ENCODE data around the gene LINC00632.

Gene LINC00632

GRCh38 chrX:140765043-140765784, 55.7 kb downstream of the LINC00632 start:
- DNase-seq: no peak

- peak; percentile 68 for DNase-seq
Measured at GRCh38 chrX:140766024-140766611, 56.6 kb downstream of the LINC00632 start.

- no peak for DNase-seq
Measured at GRCh38 chrX:140767646-140768045, 58.1 kb downstream of the LINC00632 start.

GRCh38 chrX:140775211-140775610, 65.7 kb downstream of the LINC00632 start:
- DNase-seq: no peak

- no peak for DNase-seq
Measured at GRCh38 chrX:140776320-140776719, 66.8 kb downstream of the LINC00632 start.

- DNase-seq: no peak
Measured at GRCh38 chrX:140794642-140795041, 85.1 kb downstream of the LINC00632 start.

- DNase-seq: no peak
Measured at GRCh38 chrX:140799216-140799615, 89.7 kb downstream of the LINC00632 start.

GRCh38 chrX:140804292-140804691, 94.7 kb downstream of the LINC00632 start:
- no peak for DNase-seq

- DNase-seq: peak; percentile 13
Measured at GRCh38 chrX:140815868-140816267, 106.3 kb downstream of the LINC00632 start.

- peak; percentile 44 for DNase-seq
Measured at GRCh38 chrX:140817943-140818342, 108.4 kb downstream of the LINC00632 start.

- DNase-seq: no peak
Measured at GRCh38 chrX:140821280-140821679, 111.7 kb downstream of the LINC00632 start.

- DNase-seq: no peak
Measured at GRCh38 chrX:140822184-140822583, 112.6 kb downstream of the LINC00632 start.

- no peak for DNase-seq
Measured at GRCh38 chrX:140822861-140823260, 113.3 kb downstream of the LINC00632 start.

- no peak for DNase-seq
Measured at GRCh38 chrX:140836874-140837273, 127.3 kb downstream of the LINC00632 start.
